HTR-8/SVneo (cell line): ENCODE measurements around the gene KCNJ12.
"Not testable (repeated sequence)": the region's sequence is repeated elsewhere in the genome, so short reads cannot be mapped to it uniquely, and the experiment has no call there.

Experiments
- DNase-seq: peaks from one replicate; pipeline ENCODE4 v3.0.0; 2011; ENCODE audit warnings: low spot score, mixed read lengths; ENCODE audit not compliant: insufficient read length
- FAIRE-seq: peaks from 2 replicates; lab custom pipeline; 2011; peaks lifted over from hg19 to GRCh38; lab: Jason Lieb, UNC

Gene KCNJ12

DNA sequence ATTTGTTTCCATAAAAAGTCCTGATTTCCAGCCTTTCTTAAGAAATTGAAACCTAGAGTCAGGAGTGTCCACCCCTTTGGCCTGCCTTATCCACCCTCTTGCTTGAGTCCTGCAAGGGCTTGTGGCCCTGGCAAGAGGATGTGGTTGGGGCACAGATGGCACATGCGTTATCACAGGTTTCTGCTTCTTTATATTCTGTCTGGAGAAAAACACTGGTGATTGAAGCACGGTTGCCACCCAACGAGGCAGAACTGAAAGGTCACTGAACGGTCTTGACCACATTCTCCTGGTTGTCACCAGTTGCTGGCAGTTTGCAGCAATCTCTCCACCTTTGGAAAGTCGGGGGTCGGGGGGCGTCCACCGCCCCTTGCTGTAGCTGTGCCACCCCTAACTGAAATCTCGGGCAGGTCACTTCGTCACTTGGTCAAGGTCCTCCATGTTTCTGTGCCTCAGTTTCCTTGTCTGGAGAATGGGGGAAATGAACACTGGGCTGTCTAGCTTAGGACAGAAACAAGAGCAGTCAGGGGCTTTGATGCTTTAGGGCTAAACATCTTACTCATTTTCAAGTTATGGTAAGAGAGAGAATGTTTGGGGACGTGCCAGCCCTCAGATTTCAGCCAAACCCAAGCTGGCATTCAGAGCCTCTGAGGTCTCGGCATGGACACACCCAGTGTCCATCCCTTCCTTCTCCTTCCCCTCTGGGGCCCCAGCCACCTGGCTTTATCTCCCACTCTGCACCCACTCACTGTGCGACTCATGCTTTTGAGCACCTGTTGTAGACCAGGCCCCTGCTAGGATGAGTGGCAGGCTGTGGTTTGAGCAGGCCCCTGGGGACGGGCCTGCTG is 27.9 kb upstream of the KCNJ12 start:
- not testable (repeated sequence) for FAIRE-seq, DNase-seq

DNA sequence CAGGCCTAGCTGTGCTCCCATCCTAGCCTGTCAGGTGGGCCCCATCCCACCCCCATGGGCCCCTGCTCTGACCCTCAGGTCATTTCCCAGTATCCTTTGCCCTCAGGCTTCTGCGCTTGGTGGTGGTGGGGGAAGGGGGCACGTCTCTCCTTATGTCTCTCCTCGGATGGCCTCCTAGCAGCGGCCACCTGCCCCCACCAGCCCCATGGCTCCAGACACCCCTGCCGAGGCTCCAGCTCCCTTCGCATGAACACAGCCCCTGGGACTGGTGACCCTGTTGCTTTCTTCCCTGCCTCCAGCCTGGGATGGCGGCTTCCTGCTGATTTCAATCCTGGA is 27.3 kb upstream of the KCNJ12 start:
- FAIRE-seq, DNase-seq: not testable (repeated sequence)

- DNase-seq: not testable (repeated sequence)
- FAIRE-seq: peak; percentile 100
Observed at GRCh38 chr17:21349358-21350050, 26.7 kb upstream of the KCNJ12 start.

DNA sequence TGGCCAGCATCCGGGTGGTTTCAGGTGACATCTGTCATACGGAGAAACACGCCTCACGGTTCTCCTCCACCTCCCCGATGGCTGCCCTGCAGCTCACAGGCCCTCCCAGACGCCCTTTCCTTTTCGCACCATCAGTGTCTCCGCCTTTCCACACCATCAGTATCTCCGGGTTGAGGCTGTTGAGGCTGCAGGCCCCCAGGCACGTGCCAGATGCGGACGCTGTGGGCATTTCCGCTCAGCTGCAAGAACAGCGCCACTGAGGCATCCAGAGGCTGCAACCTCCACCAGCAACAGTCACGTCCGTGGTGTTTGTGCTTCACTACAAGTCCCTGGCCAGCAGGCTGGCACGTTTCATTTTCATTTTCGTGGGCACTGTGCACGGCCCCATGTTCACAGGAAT is 25.7 kb upstream of the KCNJ12 start:
- not testable (repeated sequence) for DNase-seq, FAIRE-seq

DNA sequence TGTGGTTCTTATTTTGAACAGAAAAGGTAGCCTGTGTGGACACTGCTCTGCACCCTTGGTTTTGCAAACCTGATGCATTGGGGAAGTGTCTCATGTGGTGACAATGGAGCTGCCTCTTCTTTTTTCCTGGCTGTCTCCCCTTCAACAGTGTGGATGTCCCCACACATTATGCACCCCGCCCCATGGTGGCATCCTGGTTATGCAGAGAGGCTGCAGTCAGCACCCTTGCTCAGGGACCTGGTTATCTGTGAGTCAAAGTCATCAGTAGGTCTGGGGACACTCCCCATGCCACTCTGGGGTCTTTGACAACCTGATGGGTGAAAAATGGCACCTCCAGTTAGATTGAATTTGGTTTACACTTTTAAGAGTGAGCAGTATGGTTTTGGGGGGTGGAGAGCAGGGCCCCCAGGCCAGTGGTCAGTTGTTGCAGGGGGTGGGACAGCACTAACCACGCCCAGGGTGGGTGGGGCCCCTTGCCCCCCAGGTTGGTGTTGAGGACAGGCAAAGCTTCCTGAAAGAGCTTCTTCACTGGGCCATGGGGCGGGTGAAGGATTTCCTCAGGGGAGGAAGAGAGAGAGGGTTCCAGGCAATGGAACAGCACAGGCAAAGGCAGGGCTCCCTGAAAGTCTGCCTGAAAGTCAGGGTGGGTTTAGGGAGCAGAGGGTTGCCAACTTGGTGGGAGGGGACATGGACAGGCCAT is 24.6 kb upstream of the KCNJ12 start:
- peak; percentile 86 for FAIRE-seq
- DNase-seq: no peak

DNA sequence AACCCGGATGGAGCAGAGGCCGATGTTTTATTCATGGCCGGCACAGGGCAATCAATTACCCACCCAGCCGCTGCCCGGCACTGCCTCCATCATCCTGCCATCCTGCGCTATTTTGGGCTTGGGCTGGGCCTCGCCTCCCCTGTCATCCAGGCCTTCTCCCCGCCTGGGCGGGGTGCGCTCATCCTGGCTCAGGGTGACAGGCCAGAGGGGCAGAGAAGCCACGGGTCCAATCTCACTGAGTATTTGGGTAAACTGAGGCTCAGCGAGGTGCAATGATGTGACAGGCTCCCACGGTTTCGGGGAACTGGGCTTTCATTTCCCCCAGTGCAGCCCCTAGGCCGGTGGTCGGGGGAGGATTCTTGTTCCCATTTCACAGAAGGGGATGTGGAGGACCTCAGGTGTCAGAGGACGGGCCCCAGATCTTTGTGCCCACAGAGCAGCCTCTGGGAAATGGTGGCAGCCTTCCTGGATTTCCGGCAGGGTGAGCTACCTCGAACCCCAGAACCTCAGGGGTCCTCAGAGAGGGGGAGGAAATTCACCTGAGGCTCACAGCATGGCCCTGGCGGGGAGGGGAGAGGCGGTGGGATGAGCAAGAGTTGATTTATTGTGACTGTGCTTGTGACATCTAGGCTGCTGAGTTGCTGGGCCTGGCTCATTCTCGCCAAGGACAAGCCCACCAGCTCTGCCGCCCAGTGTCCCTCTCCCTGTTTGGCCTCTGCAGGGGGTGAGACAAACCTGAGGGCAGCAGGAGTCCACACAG is 23.8 kb upstream of the KCNJ12 start:
- DNase-seq: no peak
- FAIRE-seq: no peak

DNA sequence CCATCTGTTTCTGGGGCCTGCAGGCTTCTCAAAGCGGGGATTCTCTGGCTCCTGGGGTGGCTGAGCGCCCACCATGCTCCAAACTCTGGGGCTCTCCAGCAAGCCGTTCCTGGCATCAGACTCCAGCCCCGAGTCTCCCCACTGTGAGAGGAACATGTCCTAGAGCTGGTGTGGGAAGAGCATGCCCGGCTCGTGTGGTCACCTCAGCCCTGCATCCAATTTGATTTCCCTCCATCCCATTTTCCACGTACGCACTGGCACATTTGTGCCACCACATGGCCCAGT is 23.2 kb upstream of the KCNJ12 start:
- FAIRE-seq (no peak), DNase-seq (no peak)

DNA sequence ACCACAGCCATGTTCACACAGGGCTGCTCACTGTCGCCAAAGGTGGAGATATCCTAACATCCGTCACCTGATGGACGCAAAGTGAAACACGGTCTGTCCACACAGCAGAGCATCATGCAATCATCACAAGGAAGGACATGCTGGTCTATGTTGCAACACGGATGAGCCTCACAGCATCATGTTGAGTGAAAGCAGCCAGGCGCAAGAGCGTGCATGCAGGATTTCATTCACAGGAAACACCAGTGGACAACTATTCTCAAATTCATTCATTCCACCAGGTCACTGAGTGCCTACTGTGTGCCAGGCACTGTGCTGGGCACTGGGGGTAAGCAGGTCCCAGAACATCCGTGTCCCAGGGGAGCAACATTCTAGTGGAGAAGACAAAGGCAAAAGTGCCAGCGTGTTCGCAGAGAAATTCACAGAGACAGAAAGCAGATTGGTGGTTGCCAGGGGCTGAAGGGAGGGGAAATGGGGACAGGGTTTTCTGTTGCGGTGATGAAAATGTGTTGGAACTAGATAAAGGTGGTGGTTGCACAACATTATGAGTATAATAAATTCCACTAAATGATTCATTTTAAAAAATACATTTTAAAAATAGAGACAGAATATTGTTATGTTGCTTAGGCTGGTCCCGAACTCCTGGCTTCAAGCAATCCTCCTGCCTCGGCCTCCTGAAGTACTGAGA is 22.7 kb upstream of the KCNJ12 start:
- DNase-seq (no peak), FAIRE-seq (peak; percentile 97)

DNA sequence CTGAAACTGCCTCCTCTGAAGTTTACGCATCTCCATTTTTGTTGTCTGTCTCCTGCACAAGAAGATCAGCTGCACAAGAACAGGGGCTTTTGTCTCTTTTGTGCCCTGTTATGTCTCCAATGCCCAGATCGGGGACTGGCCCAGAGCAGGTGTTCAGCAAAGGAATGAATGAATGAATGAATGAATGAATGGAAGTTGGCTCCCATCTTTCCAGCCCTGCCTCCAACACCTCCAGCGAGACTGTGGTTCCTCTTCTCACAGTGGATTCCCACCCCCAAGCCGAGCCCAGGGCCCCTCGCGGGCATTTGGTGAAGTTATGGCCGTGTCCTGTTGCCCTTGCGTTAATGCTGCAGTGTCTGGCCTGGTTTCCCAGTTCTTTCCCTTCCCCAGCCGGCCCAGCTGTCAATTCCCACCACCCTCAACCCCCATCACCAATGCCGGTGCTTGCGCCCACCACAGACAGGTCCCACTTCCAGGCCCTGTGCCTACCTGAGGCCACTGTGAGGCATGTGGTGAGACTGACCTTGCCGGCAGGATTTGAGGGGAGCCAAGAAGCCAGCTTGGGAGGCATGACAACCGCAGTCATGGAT is 21.3 kb upstream of the KCNJ12 start:
- FAIRE-seq (peak; percentile 69), DNase-seq (no peak)

GRCh38 chr17:21355586-21355985 is 20.6 kb upstream of the KCNJ12 start:
- FAIRE-seq: no peak
- no peak for DNase-seq

GRCh38 chr17:21356537-21357127 is 19.5 kb upstream of the KCNJ12 start:
- peak; percentile 88 for FAIRE-seq
- DNase-seq: no peak

- peak; percentile 63 for FAIRE-seq
- DNase-seq: no peak
Observed at GRCh38 chr17:21357281-21357680, 18.9 kb upstream of the KCNJ12 start.

DNA sequence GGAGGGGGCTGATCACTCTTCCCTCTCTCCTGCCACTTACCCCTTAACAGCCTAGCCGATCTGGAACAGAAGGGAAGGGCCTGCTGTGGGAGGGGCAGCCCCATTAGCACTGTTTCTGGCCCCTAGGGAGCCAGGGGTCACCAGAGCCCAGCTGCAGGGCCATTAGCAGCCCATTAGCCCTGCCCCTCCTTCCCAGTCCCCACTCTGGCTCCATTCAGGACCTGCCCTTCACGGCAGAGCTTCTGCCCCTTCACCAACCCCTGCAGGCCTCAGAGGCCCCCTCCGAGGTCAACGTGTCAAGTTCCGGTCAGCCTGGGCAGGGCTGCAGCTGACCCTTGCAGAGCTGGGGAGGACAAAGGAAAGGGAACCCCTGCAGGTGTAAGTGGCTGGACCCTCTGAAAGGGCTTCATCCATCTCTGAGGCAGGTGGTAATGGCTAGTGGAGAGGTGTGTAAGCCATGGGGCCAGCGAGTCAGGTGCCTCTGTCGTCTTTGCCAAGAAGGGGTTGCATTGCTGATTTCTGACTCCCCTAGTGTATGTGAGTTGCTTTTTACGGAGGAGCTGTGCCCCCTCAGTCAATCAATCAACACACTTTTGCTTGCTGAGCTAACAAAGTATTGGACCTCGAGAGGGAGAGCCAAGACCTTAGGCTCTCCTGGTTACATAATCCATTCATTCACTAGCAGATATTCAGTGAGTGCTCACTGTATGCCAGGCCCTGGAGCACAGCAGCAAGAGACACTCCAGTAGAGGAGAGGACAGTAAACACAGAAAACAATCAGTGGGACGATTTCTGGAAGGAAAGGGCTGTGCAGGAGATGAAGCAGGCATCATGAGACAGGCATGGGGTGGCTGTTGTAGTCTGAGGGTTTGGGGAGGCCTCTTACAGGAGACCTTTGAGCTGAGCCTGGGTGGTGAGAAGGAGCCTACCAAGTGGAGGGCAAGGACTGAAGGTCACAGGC is 18.2 kb upstream of the KCNJ12 start:
- FAIRE-seq (peak; percentile 93), DNase-seq (no peak)

- DNase-seq: no peak
Observed at GRCh38 chr17:21358682-21359482, 17.3 kb upstream of the KCNJ12 start.

GRCh38 chr17:21359483-21359840 is 16.7 kb upstream of the KCNJ12 start:
- peak; percentile 77 for FAIRE-seq

More at GRCh38 chr17:21358682-21359482, 17.3 kb upstream of the KCNJ12 start:
- peak; percentile 91 for FAIRE-seq

DNA sequence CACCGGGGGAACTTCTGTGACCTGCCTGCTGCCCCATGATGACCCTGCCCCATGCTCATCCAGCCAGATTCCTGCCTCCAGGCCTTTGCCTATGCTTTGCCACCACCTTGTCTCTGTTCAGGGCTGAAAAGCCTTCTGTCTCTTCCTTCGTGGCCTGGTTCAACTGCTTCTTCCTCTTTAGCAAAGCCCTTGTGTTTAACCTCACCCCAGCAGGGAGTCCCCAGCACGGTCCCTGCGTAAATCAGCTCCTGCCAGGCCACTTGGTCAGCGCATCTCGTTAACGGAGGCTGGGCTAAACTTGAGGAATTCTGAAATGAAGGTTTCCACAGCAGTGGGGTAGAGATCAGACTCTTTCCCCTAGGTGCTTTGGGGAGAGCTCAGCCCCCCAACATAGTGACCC is 16.1 kb upstream of the KCNJ12 start:
- FAIRE-seq (peak; percentile 81), DNase-seq (no peak)

More at GRCh38 chr17:21359483-21359840, 16.7 kb upstream of the KCNJ12 start:
- DNase-seq: no peak
